Endothelial cell of umbilical vein (primary cell): ENCODE results near the gene CUL3. TPM values are rescaled to one million over a fixed set of nuclear protein-coding genes. Genes with fewer than 3 reads are reported as not detected.

Experiments used
- BruUV-seq: library from RNA; stranded (reverse); fragments of 400-500 nt; replicated peaks from 2 replicates; lab custom pipeline; 2021; lab: Mats Ljungman, UMichigan
- CTCF ChIA-PET: fragments of 300-600, 350-600 bp; sonication (Branson Sonifier 250); formaldehyde crosslinking; loops from one replicate; lab custom pipeline; 2021; ENCODE audit warnings: antibody characterized with exemption, inconsistent platforms; lab: Charles Lee
- POLR2A ChIA-PET: fragments of 300-600, 350-600 bp; sonication (Branson Sonifier 250); formaldehyde crosslinking; loops from one replicate; lab custom pipeline; 2021; ENCODE audit warnings: antibody characterized with exemption, inconsistent platforms; lab: Charles Lee
- DNase-seq: peaks from one replicate; pipeline ENCODE4 v3.0.0-alpha.2; 2011; ENCODE audit warnings: low read depth, low spot score
- FAIRE-seq: peaks from 2 replicates; lab custom pipeline; 2011; peaks lifted over from hg19 to GRCh38; lab: Jason Lieb, UNC
- H2AFZ ChIP-seq: 2 replicates; pipeline ENCODE4 v1.6.0; 2012; ENCODE audit warnings: low read depth, low read length, control low read depth, inconsistent platforms
- H3K27ac ChIP-seq: 2 replicates; pipeline ENCODE4 v1.5.1; 2011; ENCODE audit warnings: low read depth, mild to moderate bottlenecking, control low read depth, low read length, moderate library complexity; ENCODE audit not compliant: insufficient read depth
- H3K27me3 ChIP-seq, 2 experiments: 2 replicates each; pipeline versions ENCODE4 v1.6.0 to v1.6.1; 2011; ENCODE audit warnings: low read length in 2 of 2, mixed read lengths in 1 of 2; ENCODE audit not compliant: control insufficient read depth in 2 of 2, insufficient read depth in 2 of 2
- H3K36me3 ChIP-seq, 2 experiments: 2 replicates in 1 of 2; 3 replicates in 1 of 2; pipeline ENCODE4 v1.5.1; 2011; ENCODE audit warnings: low read length in 2 of 2, mild to moderate bottlenecking in 1 of 2, moderate library complexity in 1 of 2; ENCODE audit not compliant: control insufficient read depth in 2 of 2, insufficient read depth in 2 of 2; ENCODE audit errors: extremely low read depth in 1 of 2
- H3K4me1 ChIP-seq: 3 replicates; pipeline ENCODE4 v1.5.1; 2011; ENCODE audit warnings: mild to moderate bottlenecking, low read length; ENCODE audit not compliant: control insufficient read depth, insufficient read depth; ENCODE audit errors: extremely low read depth
- H3K4me2 ChIP-seq: 2 replicates; pipeline ENCODE4 v1.6.1; 2011; ENCODE audit warnings: low read length, control low read depth, mixed read lengths; ENCODE audit not compliant: insufficient read depth
- H3K4me3 ChIP-seq, 3 experiments: fragments of 200-600 bp in 1 of 3; sonication (generic), shearing (Covaris generic) in 1 of 3; replicated peaks in 1 of 3; 2 replicates each; pipeline ENCODE4 v1.5.1; 2011 to 2016; ENCODE audit warnings: control low read depth in 3 of 3, low read length in 3 of 3, mild to moderate bottlenecking in 2 of 3, inconsistent platforms in 1 of 3, low read depth in 1 of 3, moderate library complexity in 1 of 3; ENCODE audit not compliant: insufficient read depth in 1 of 3
- H3K79me2 ChIP-seq: 2 replicates; pipeline ENCODE4 v1.6.0; 2012; ENCODE audit warnings: low read length, inconsistent platforms; ENCODE audit not compliant: control insufficient read depth, insufficient read depth
- H3K9ac ChIP-seq: replicated peaks from 2 replicates; pipeline ENCODE3; 2011; ENCODE audit warnings: low read length, control low read depth; ENCODE audit not compliant: insufficient read depth; ENCODE audit errors: extremely low read depth
- H3K9me1 ChIP-seq: replicated peaks from 3 replicates; pipeline ENCODE4 v1.6.0; 2011; ENCODE audit warnings: mild to moderate bottlenecking, low read length; ENCODE audit not compliant: control insufficient read depth, insufficient read depth; ENCODE audit errors: extremely low read depth
- H3K9me3 ChIP-seq: replicated peaks from 2 replicates; pipeline ENCODE4 v1.5.1; 2012; ENCODE audit warnings: low read length, inconsistent platforms; ENCODE audit not compliant: control insufficient read depth, insufficient read depth
- H4K20me1 ChIP-seq: replicated peaks from 2 replicates; pipeline ENCODE3; 2011; ENCODE audit warnings: mild to moderate bottlenecking, low read length; ENCODE audit not compliant: control insufficient read depth, insufficient read depth; ENCODE audit errors: extremely low read depth
- CTCF ChIP-seq, 2 donors: IDR thresholded peaks; 1 replicate in 1 of 2; 2 replicates in 1 of 2; pipeline ENCODE4 v1.5.1; 2011; ENCODE audit warnings: low read length in 2 of 2, mild to moderate bottlenecking in 2 of 2, moderate library complexity in 2 of 2, control low read depth in 1 of 2, inconsistent platforms in 1 of 2, low read depth in 1 of 2; ENCODE audit not compliant: insufficient read depth in 1 of 2; ENCODE audit errors: extremely low read depth in 1 of 2
- EZH2 ChIP-seq: IDR thresholded peaks from 2 replicates; pipeline ENCODE4 v1.6.1; 2012; ENCODE audit warnings: borderline replicate concordance, low read depth, mild to moderate bottlenecking, moderate library complexity, low read length, inconsistent platforms; ENCODE audit not compliant: severe bottlenecking
- FOS ChIP-seq: IDR thresholded peaks from 2 replicates; pipeline ENCODE4 v1.6.1; 2011; ENCODE audit warnings: mild to moderate bottlenecking, low read length, moderate library complexity, borderline replicate concordance; ENCODE audit not compliant: insufficient read depth
- GATA2 ChIP-seq: IDR thresholded peaks from 2 replicates; pipeline ENCODE4 v1.7.0; 2011; ENCODE audit warnings: low read depth, mild to moderate bottlenecking, moderate library complexity, mixed read lengths, low read length; ENCODE audit not compliant: insufficient read length, insufficient read depth
- JUN ChIP-seq: IDR thresholded peaks from 2 replicates; pipeline ENCODE4 v1.6.1; 2011; ENCODE audit warnings: borderline replicate concordance, low read depth; ENCODE audit not compliant: insufficient read length, insufficient read depth
- MAX ChIP-seq: IDR thresholded peaks from 2 replicates; pipeline ENCODE4 v1.6.1; 2011; ENCODE audit not compliant: insufficient read depth, insufficient read length
- MYC ChIP-seq: IDR thresholded peaks from one replicate; pipeline ENCODE4 v1.6.1; 2011; ENCODE audit warnings: mild to moderate bottlenecking, low read depth, low read length
- POLR2A ChIP-seq: IDR thresholded peaks from 2 replicates; pipeline ENCODE4 v1.6.1; 2012; ENCODE audit warnings: low read depth, mild to moderate bottlenecking, control low read depth, low read length
- POLR2AphosphoS5 ChIP-seq: IDR thresholded peaks from 2 replicates; pipeline ENCODE4 v1.6.1; 2012; ENCODE audit warnings: low read depth, mild to moderate bottlenecking, control low read depth, low read length, moderate library complexity; ENCODE audit not compliant: insufficient read depth
- dilution Hi-C: fragments of 300-500 bp; cut with MboI; formaldehyde crosslinking; loops from one replicate; pipeline ENCODE4 v1.15.0; 2019; ENCODE audit warnings: low sequenced_read_pairs; ENCODE audit not compliant: extremely low pct_ligation_motif_present
- intact Hi-C: fragments of 100-400 bp; cut with micrococcal nuclease; formaldehyde crosslinking; loops from one replicate; pipeline ENCODE4 v1.10.0; 2022
- polyA plus RNA-seq, 4 experiments: library from polyadenylated mRNA; depleted of rRNA in 3 of 4; stranded (reverse) in 3 of 4; unstranded in 1 of 4; fragments of >200 nt; gene quantifications; 2 replicates each; pipeline versions ENCODE4 v1.2.1 to v1.2.3, GENCODE V29; 2011 to 2012; ENCODE audit warnings: missing spikeins in 1 of 4
- total RNA-seq: library from RNA; stranded (reverse); gene quantifications from 2 replicates; pipeline ENCODE4 v1.2.3, GENCODE V29; 2021

Gene CUL3
- total and polyA plus RNA-seq, 2 donors (not counting 3 experiments of a cell fraction or from before 2014, with no cell fraction given) = 22.7 to 82.3 TPM

- no peaks in the 10 kb centered on the region for H3K9me1 ChIP-seq
- no peak for FAIRE-seq
- H3K79me2 ChIP-seq = peaks cover 99% of the 10 kb centered on the region
- no peaks in the 10 kb centered on the region for H3K36me3 ChIP-seq
- no peak overlapping the region for H2AFZ ChIP-seq
- no peak for DNase-seq
- TF ChIP-seq POLR2A (no peak), CTCF (IDR thresholded peaks at IDR 0.05; ENCODE audit: extremely low read depth in 1 of 2, insufficient read depth in 1 of 2, low read depth in 1 of 2, low read length in 2 of 2) (no peak), GATA2 (no peak), MAX (no peak)
- H4K20me1 ChIP-seq = peaks cover 50% of the 10 kb centered on the region
- no peaks in the 10 kb centered on the region for H3K27me3 ChIP-seq
- no peak overlapping the region for H3K4me2 ChIP-seq
- no peaks in the 10 kb centered on the region for H3K9me3 ChIP-seq
- dilution Hi-C loops = no loop called here
- intact Hi-C loops = no loop called here
- no peak overlapping the region for H3K4me3 ChIP-seq
- H3K9ac ChIP-seq = no peak overlapping the region
- no TSS peak for BruUV-seq
- ChIA-PET CTCF (interaction anchor here (0.6 to 2.6 kb wide), 6 partner anchors 9 to 765 kb away, joined by 3 to 8 read pairs (median 3); partner anchors contain the start of gene CUL3), POLR2A (no interaction called here)
- no peaks in the 10 kb centered on the region for H3K4me1 ChIP-seq
- no peak overlapping the region for H3K27ac ChIP-seq
Measured at GRCh38 chr2:224570328-224570993, 14.7 kb downstream of the CUL3 start.

GRCh38 chr2:224569654-224570053 is 15.5 kb downstream of the CUL3 start:
- TF ChIP-seq EZH2 (no peak), FOS (no peak), MAX (no peak), GATA2 (no peak), MYC (no peak), POLR2AphosphoS5 (no peak), CTCF (IDR thresholded peaks at IDR 0.05; ENCODE audit: extremely low read depth in 1 of 2, insufficient read depth in 1 of 2, low read depth in 1 of 2, low read length in 2 of 2) (no peak), POLR2A (no peak), JUN (no peak)
- dilution Hi-C loops = no loop called here
- DNase-seq (no peak), FAIRE-seq (no peak)
- ChIA-PET POLR2A (no interaction called here), CTCF (interaction anchor here (0.6 to 2.6 kb wide), 7 partner anchors 10 to 766 kb away, joined by 3 to 8 read pairs (median 3); no protein-coding TSS in a partner anchor)
- intact Hi-C loops = no loop called here
- no peak overlapping the region for H2AFZ ChIP-seq
- no peaks in the 10 kb centered on the region for H3K27me3 ChIP-seq
- no peak overlapping the region for H3K4me2 ChIP-seq
- no peaks in the 10 kb centered on the region for H3K36me3 ChIP-seq
- no peaks in the 10 kb centered on the region for H3K4me1 ChIP-seq
- no TSS peak for BruUV-seq
- H3K9ac ChIP-seq = no peak overlapping the region
- H3K79me2 ChIP-seq = peaks cover 99% of the 10 kb centered on the region
- H3K27ac ChIP-seq = no peak overlapping the region
- H3K9me3 ChIP-seq = no peaks in the 10 kb centered on the region
- no peaks in the 10 kb centered on the region for H3K9me1 ChIP-seq
- H4K20me1 ChIP-seq = peaks cover 45% of the 10 kb centered on the region
- no peak overlapping the region for H3K4me3 ChIP-seq
